ENCODE measurements around the gene PRPSAP1.
A peak's percentile ranks its signal among the peaks of the same experiment; 100 is the strongest.

PRPSAP1 gene, protein sequence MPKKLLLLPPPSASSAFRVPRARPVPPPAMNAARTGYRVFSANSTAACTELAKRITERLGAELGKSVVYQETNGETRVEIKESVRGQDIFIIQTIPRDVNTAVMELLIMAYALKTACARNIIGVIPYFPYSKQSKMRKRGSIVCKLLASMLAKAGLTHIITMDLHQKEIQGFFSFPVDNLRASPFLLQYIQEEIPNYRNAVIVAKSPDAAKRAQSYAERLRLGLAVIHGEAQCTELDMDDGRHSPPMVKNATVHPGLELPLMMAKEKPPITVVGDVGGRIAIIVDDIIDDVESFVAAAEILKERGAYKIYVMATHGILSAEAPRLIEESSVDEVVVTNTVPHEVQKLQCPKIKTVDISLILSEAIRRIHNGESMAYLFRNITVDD
- total RNA-seq = 15.5 to 41.9 (median 19.7) reads per million in 9 experiments

DNA sequence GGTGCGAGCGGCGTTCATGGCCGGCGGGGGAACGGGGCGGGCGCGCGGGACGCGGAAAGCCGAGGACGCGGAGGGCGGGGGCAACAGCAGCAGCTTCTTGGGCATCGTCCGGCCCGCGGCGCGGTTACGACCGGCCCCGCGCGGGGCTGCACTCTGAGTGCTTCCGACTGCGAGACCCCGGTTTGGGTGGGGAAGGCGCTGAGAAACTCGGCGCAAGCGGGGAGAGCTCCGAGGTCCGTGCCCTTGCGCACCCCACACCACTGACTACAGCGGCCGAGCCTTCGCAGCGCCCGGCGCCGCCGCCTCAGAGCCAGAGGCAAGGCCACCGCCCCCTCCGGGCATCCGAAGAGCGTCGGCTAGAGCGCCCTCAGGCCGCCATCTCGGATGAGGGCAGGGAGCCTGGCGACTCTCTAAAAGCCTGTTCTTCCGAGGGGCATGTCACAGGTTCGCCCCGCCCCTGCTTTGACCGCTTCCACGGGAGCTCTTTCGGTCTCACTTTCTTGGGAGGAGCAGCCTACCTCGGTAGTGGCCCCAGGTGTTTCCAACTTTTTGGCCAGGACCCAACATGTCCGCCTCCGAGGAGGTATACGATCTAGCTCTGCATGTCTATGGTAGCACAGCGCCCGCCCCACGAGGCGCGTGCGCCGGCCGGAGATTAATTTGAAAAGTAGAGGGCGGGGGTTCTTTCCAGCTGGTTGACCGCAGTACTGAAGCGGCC is at the start of gene PRPSAP1:
Gene PRPSAP1 (minus strand): TSS at position 318 of the 718 bp plus-strand sequence. CDS start 213 bp downstream, at position 105.
- Mint-ChIP-seq H3K4me3 (peak within 1 kb of the TSS; percentile 84 to 88), H3K4me1 (ENCODE audit: low read depth in 2 of 2) (peaks cover 17 to 18% of the 10 kb centered on the region in 2 donors), H3K9me3 (no peaks in the 10 kb centered on the region), H3K36me3 (ENCODE audit: insufficient read depth) (peaks cover 2% of the 10 kb centered on the region), H3K27ac (peak within 1 kb of the TSS; percentile 81 to 95), H3K27me3 (peaks cover 0 to 8% of the 10 kb centered on the region in 2 donors)
- ATAC-seq (replicated peaks) = peak; percentile 94
- peak; percentile 68 to 85 (median 70) for DNase-seq

GRCh38 chr17:76402711-76403110 is 49.0 kb upstream of the PRPSAP1 start:
- peaks cover 4 to 14% of the 10 kb centered on the region in 2 donors for H3K4me1 Mint-ChIP-seq (ENCODE audit: low read depth in 2 of 2)
- no peak for ATAC-seq (replicated peaks)
- H3K4me3 Mint-ChIP-seq = no peak overlapping the region
- no peak for DNase-seq
- no peaks in the 10 kb centered on the region for H3K9me3 Mint-ChIP-seq
- peaks cover 43% of the 10 kb centered on the region for H3K36me3 Mint-ChIP-seq (ENCODE audit: insufficient read depth)
- no peaks in the 10 kb centered on the region for H3K27me3 Mint-ChIP-seq
- no peak overlapping the region for H3K27ac Mint-ChIP-seq

GRCh38 chr17:76399175-76400172 is 45.8 kb upstream of the PRPSAP1 start:
- ATAC-seq (replicated peaks) = no peak
- H3K4me1 Mint-ChIP-seq (ENCODE audit: low read depth in 2 of 2) = peaks cover 0 to 5% of the 10 kb centered on the region in 2 donors
- H3K27me3 Mint-ChIP-seq = no peaks in the 10 kb centered on the region
- H3K4me3 Mint-ChIP-seq = no peak overlapping the region
- H3K27ac Mint-ChIP-seq = peak overlapping the region in 1 of 2 donors; percentile 57
- no peak for DNase-seq
- H3K36me3 Mint-ChIP-seq (ENCODE audit: insufficient read depth) = peaks cover 66% of the 10 kb centered on the region
- H3K9me3 Mint-ChIP-seq = no peaks in the 10 kb centered on the region

GRCh38 chr17:76398523-76399174 is 44.9 kb upstream of the PRPSAP1 start:
- ATAC-seq (replicated peaks) (no peak), DNase-seq (no peak)
- Mint-ChIP-seq H3K27me3 (no peaks in the 10 kb centered on the region), H3K9me3 (no peaks in the 10 kb centered on the region), H3K4me1 (ENCODE audit: low read depth in 2 of 2) (peaks cover 0 to 5% of the 10 kb centered on the region in 2 donors), H3K36me3 (ENCODE audit: insufficient read depth) (peaks cover 61% of the 10 kb centered on the region), H3K27ac (peak overlapping the region; percentile 10 to 22), H3K4me3 (no peak overlapping the region)

DNA sequence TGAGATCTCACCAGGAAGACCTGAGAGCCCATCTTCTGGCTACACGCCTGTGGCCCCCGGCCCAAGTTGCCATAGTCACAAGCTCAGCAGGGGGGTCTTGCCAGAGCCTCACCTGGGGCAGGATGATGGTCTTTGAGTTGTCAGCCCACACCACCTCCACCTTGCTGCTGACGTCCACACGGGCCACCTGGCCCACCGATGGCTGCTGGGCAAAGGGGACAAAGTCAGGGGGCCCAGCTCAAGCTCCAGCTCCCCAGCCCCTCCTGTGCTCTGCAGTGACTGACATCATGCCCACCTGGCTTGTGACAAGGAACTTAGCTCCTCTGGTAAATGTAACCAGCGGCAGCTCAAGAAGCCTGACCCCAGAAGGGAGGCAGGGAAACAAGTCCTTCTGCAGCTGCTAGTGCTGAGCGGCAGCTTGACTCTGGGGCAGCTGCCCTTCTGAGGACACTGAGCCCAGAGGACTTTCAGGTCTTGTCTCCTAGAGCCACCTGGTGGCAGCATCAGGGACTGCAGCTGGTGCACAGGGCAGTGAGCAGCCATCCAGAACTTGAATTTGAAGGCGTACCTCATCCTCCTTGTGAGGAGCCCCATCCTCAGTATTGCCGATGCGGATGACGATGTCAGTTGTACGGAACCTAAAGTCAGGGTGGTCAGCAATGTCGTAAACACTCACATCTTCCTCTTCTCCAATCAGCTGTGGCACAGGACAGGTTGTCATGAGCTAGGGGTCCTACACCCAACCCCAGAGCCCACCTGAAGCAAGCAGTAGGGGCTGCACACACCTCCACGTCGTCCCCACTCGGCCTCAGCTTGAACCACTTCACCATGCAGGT is 44.2 kb upstream of the PRPSAP1 start:
- DNase-seq (peak; percentile 83 to 88 (median 86)), ATAC-seq (replicated peaks) (peak; percentile 84)
- peak overlapping the region; percentile 10 to 22 for H3K27ac Mint-ChIP-seq
- no peak overlapping the region for H3K4me3 Mint-ChIP-seq
- peaks cover 0 to 5% of the 10 kb centered on the region in 2 donors for H3K4me1 Mint-ChIP-seq (ENCODE audit: low read depth in 2 of 2)
- H3K27me3 Mint-ChIP-seq = no peaks in the 10 kb centered on the region
- H3K9me3 Mint-ChIP-seq = no peaks in the 10 kb centered on the region
- H3K36me3 Mint-ChIP-seq (ENCODE audit: insufficient read depth) = peaks cover 58% of the 10 kb centered on the region

DNA sequence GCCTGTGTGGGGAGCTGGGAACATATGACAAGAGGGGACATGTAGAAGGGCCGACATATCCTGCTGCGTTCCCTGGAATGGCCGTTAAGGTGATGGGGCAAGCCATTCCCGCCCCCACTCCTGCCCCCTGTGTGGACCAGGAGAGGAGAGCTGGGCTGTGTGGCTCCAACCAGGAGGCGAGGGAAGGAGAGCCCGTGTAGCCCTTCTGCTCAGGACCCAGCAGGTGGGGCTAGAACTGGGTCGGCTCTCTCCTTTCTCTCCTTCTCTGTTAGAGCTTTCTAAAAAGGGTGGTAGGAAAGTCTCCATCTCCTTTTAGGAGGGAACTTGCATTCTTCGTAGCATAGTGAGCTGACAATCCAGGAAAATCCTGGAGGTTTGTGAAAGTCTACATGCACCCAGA is 43.5 kb upstream of the PRPSAP1 start:
- DNase-seq (no peak), ATAC-seq (replicated peaks) (no peak)
- H3K27ac Mint-ChIP-seq = peak overlapping the region in 1 of 2 donors; percentile 49
- no peaks in the 10 kb centered on the region for H3K9me3 Mint-ChIP-seq
- H3K27me3 Mint-ChIP-seq = no peaks in the 10 kb centered on the region
- peaks cover 0 to 5% of the 10 kb centered on the region in 2 donors for H3K4me1 Mint-ChIP-seq (ENCODE audit: low read depth in 2 of 2)
- H3K36me3 Mint-ChIP-seq (ENCODE audit: insufficient read depth) = peaks cover 53% of the 10 kb centered on the region
- H3K4me3 Mint-ChIP-seq = no peak overlapping the region

GRCh38 chr17:76395980-76396379 is 42.3 kb upstream of the PRPSAP1 start:
- DNase-seq (no peak), ATAC-seq (replicated peaks) (no peak)
- no peaks in the 10 kb centered on the region for H3K9me3 Mint-ChIP-seq
- peaks cover 41% of the 10 kb centered on the region for H3K36me3 Mint-ChIP-seq (ENCODE audit: insufficient read depth)
- H3K27me3 Mint-ChIP-seq = no peaks in the 10 kb centered on the region
- peaks cover 0 to 5% of the 10 kb centered on the region in 2 donors for H3K4me1 Mint-ChIP-seq (ENCODE audit: low read depth in 2 of 2)
- H3K27ac Mint-ChIP-seq = no peak overlapping the region
- no peak overlapping the region for H3K4me3 Mint-ChIP-seq

DNA sequence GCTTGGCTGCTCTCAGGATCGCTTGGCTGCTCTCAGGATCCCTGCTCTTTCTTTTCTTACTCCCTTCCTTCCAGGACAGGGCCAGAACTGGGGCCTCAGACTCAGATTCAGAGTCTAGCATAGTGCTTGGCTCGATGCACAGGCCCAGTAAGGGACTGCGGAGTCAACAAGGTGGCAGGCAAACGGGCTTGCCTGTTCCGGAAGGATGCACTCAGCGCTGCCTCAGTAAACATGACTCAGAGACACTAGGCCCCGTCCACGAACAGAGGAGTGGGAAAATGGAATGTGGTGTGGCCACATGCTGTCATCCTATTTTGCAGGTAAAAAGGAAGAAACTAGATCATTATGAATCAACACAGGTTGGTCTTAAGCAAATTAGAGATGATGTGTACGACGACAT is 40.5 kb upstream of the PRPSAP1 start:
- Mint-ChIP-seq H3K36me3 (ENCODE audit: insufficient read depth) (peaks cover 42% of the 10 kb centered on the region), H3K4me3 (no peak overlapping the region), H3K9me3 (no peaks in the 10 kb centered on the region), H3K27ac (no peak overlapping the region), H3K27me3 (no peaks in the 10 kb centered on the region), H3K4me1 (ENCODE audit: low read depth in 2 of 2) (peaks cover 0 to 5% of the 10 kb centered on the region in 2 donors)
- ATAC-seq (replicated peaks) (no peak), DNase-seq (no peak)

DNA sequence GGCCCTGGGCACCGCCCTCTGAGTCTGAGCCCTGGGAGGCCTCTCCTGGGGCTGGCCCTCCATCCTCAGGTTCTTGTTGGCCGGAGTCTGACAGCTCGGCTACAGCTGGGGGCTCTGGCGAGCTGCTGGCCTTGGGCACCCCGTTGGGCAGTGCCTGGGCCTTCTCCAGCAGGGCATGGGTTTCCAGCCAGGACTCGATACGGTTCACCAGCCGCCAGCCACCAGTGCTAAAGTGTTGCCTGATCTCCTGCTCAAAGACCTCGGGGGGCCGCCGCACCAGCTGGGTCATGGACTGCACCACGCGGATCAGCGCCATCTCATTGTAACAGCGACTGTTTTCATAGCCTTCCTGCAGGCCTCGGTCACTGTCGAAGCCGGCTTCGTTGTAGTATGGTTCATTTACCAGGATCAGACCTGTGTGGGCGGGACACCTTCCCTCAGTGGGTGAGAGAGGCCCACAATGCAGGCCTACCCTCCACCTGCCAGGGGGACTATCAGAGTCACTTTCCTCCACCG is 37.5 kb upstream of the PRPSAP1 start:
- no peaks in the 10 kb centered on the region for H3K9me3 Mint-ChIP-seq
- no peak overlapping the region for H3K27ac Mint-ChIP-seq
- H3K36me3 Mint-ChIP-seq (ENCODE audit: insufficient read depth) = peaks cover 33% of the 10 kb centered on the region
- H3K27me3 Mint-ChIP-seq = no peaks in the 10 kb centered on the region
- DNase-seq (no peak), ATAC-seq (replicated peaks) (no peak)
- no peak overlapping the region for H3K4me3 Mint-ChIP-seq
- no peaks in the 10 kb centered on the region for H3K4me1 Mint-ChIP-seq (ENCODE audit: low read depth in 2 of 2)

GRCh38 chr17:76390003-76390421 is 36.3 kb upstream of the PRPSAP1 start:
- no peaks in the 10 kb centered on the region for H3K9me3 Mint-ChIP-seq
- no peak for ATAC-seq (replicated peaks)
- peaks cover 21% of the 10 kb centered on the region for H3K36me3 Mint-ChIP-seq (ENCODE audit: insufficient read depth)
- H3K4me3 Mint-ChIP-seq = no peak overlapping the region
- no peaks in the 10 kb centered on the region for H3K27me3 Mint-ChIP-seq
- no peaks in the 10 kb centered on the region for H3K4me1 Mint-ChIP-seq (ENCODE audit: low read depth in 2 of 2)
- DNase-seq = no peak
- H3K27ac Mint-ChIP-seq = peak overlapping the region in 1 of 2 donors; percentile 46

GRCh38 chr17:76388966-76389888 is 35.5 kb upstream of the PRPSAP1 start:
- no peak overlapping the region for H3K4me3 Mint-ChIP-seq
- no peak overlapping the region for H3K27ac Mint-ChIP-seq
- ATAC-seq (replicated peaks) = no peak

More at GRCh38 chr17:76388966-76389888, 35.5 kb upstream of the PRPSAP1 start:
- H3K9me3 Mint-ChIP-seq = no peaks in the 10 kb centered on the region
- H3K4me1 Mint-ChIP-seq (ENCODE audit: low read depth in 2 of 2) = no peaks in the 10 kb centered on the region
- H3K36me3 Mint-ChIP-seq (ENCODE audit: insufficient read depth) = peaks cover 18% of the 10 kb centered on the region
- DNase-seq = no peak
- no peaks in the 10 kb centered on the region for H3K27me3 Mint-ChIP-seq
